MM.1S (cell line): ENCODE measurements around the gene HSP90B1.

Experiments
- DNase-seq: peaks from one replicate; pipeline ENCODE4 v3.0.0-alpha.2; 2015
- H2AFZ ChIP-seq: fragments of 300-600 bp; sonication (generic); 2 replicates; pipeline ENCODE4 v1.6.0; 2016; ENCODE audit warnings: antibody characterized with exemption, low read length
- H3F3A ChIP-seq: fragments of 300-600 bp; sonication (generic); 2 replicates; pipeline ENCODE4 v1.6.1; 2016; ENCODE audit warnings: mild to moderate bottlenecking, antibody characterized with exemption, low read length, moderate library complexity, mixed read lengths; ENCODE audit not compliant: insufficient read depth
- H3K27ac ChIP-seq: fragments of 300-600 bp; sonication (generic); 2 replicates; pipeline ENCODE4 v1.5.1; 2016; ENCODE audit warnings: mild to moderate bottlenecking, low read length
- H3K27me3 ChIP-seq: fragments of 300-600 bp; sonication (generic); replicated peaks from 2 replicates; pipeline ENCODE4 v1.6.0; 2016; ENCODE audit warnings: low read length; ENCODE audit not compliant: insufficient read depth
- H3K36me3 ChIP-seq: fragments of 300-600 bp; sonication (generic); replicated peaks from 2 replicates; pipeline ENCODE4 v1.6.1; 2016; ENCODE audit warnings: mild to moderate bottlenecking, low read length, mixed read lengths; ENCODE audit not compliant: insufficient read depth
- H3K4me1 ChIP-seq: fragments of 300-600 bp; sonication (generic); 2 replicates; pipeline ENCODE4 v1.6.1; 2016; ENCODE audit warnings: low read length, mixed read lengths
- H3K4me2 ChIP-seq: fragments of 300-600 bp; sonication (generic); 2 replicates; pipeline ENCODE4 v1.6.0; 2016; ENCODE audit warnings: low read depth, low read length
- H3K4me3 ChIP-seq: fragments of 300-600 bp; sonication (generic); 2 replicates; pipeline ENCODE4 v1.5.1; 2016; ENCODE audit warnings: low read length, mixed read lengths
- H3K79me2 ChIP-seq: fragments of 300-600 bp; sonication (generic); 2 replicates; pipeline ENCODE4 v1.6.1; 2016; ENCODE audit warnings: mixed run types, low read length, mixed read lengths
- H3K9ac ChIP-seq: fragments of 300-600 bp; sonication (generic); 2 replicates; pipeline ENCODE4 v1.6.1; 2016; ENCODE audit warnings: low read length, mixed read lengths
- H3K9me2 ChIP-seq: fragments of 300-600 bp; sonication (generic); replicated peaks from 2 replicates; pipeline ENCODE4 v1.6.1; 2016; ENCODE audit warnings: mild to moderate bottlenecking, low read length, mixed read lengths; ENCODE audit not compliant: insufficient read depth
- H3K9me3 ChIP-seq: fragments of 300-600 bp; sonication (generic); replicated peaks from 2 replicates; pipeline ENCODE4 v1.6.1; 2016; ENCODE audit warnings: mild to moderate bottlenecking, low read length, mixed read lengths; ENCODE audit not compliant: insufficient read depth
- H4K20me1 ChIP-seq: fragments of 300-600 bp; sonication (generic); 2 replicates; pipeline ENCODE4 v1.6.1; 2016; ENCODE audit warnings: mild to moderate bottlenecking, low read length, moderate library complexity, mixed read lengths; ENCODE audit not compliant: insufficient read depth
- CTCF ChIP-seq: fragments of 300-600 bp; sonication (generic); IDR thresholded peaks from 2 replicates; pipeline ENCODE4 v1.5.1; 2016; ENCODE audit warnings: antibody characterized with exemption, low read length, mixed read lengths
- EZH2 ChIP-seq: fragments of 300-600 bp; sonication (generic); optimal IDR thresholded peaks from 2 replicates; pipeline ENCODE3; 2017; ENCODE audit warnings: low read depth, mild to moderate bottlenecking, antibody characterized with exemption, low read length, mixed read lengths
- EZH2phosphoT487 ChIP-seq: fragments of 300-600 bp; sonication (generic); IDR thresholded peaks from 2 replicates; pipeline ENCODE4 v1.6.1; 2018; ENCODE audit warnings: antibody characterized with exemption, low read length

HSP90B1 gene

GRCh38 chr12:103897316-103897715 is 32.9 kb upstream of the HSP90B1 start:
- no peak for TF ChIP-seq CTCF
- TF ChIP-seq EZH2phosphoT487, result no peak
- no peak for TF ChIP-seq EZH2
- H3K27me3 ChIP-seq, result no peaks in the 10 kb centered on the region

GRCh38 chr12:103901518-103902173 is 28.6 kb upstream of the HSP90B1 start:
- peak overlapping the region; percentile 69 for H2AFZ ChIP-seq

More at GRCh38 chr12:103897316-103897715, 32.9 kb upstream of the HSP90B1 start:
- Histone ChIP-seq H2AFZ (no peak overlapping the region), H3K4me1 (peaks cover 17% of the 10 kb centered on the region), H3K27ac (no peak overlapping the region), H3K9me3 (no peaks in the 10 kb centered on the region), H3K79me2 (no peaks in the 10 kb centered on the region), H3K36me3 (no peaks in the 10 kb centered on the region), H3K9ac (no peak overlapping the region), H3K4me2 (no peak overlapping the region), H3F3A (peaks cover 12% of the 10 kb centered on the region), H4K20me1 (no peaks in the 10 kb centered on the region), H3K4me3 (no peak overlapping the region), H3K9me2 (no peaks in the 10 kb centered on the region)
- DNase-seq, result no peak

GRCh38 chr12:103903993-103904392 is 26.2 kb upstream of the HSP90B1 start:
- DNase-seq, result no peak
- no peaks in the 10 kb centered on the region for H3K36me3 ChIP-seq

More at GRCh38 chr12:103901518-103902173, 28.6 kb upstream of the HSP90B1 start:
- Histone ChIP-seq H3K27me3 (no peaks in the 10 kb centered on the region), H3K9ac (peak overlapping the region; percentile 65), H3K36me3 (no peaks in the 10 kb centered on the region), H3K4me3 (peak overlapping the region; percentile 52), H3K4me2 (peak overlapping the region; percentile 88), H3F3A (peaks cover 13% of the 10 kb centered on the region), H3K79me2 (no peaks in the 10 kb centered on the region), H3K9me2 (no peaks in the 10 kb centered on the region), H3K9me3 (no peaks in the 10 kb centered on the region), H3K27ac (peak overlapping the region; percentile 91), H4K20me1 (no peaks in the 10 kb centered on the region), H3K4me1 (peaks cover 26% of the 10 kb centered on the region)
- no peak for TF ChIP-seq EZH2
- no peak for TF ChIP-seq CTCF
- no peak for TF ChIP-seq EZH2phosphoT487
- DNase-seq, result peak; percentile 92

More at GRCh38 chr12:103903993-103904392, 26.2 kb upstream of the HSP90B1 start:
- Histone ChIP-seq H3K4me1 (peaks cover 32% of the 10 kb centered on the region), H3K79me2 (no peaks in the 10 kb centered on the region), H3K9ac (no peak overlapping the region), H3F3A (peaks cover 18% of the 10 kb centered on the region), H3K9me3 (no peaks in the 10 kb centered on the region), H3K9me2 (no peaks in the 10 kb centered on the region), H2AFZ (no peak overlapping the region), H3K27ac (no peak overlapping the region), H4K20me1 (no peaks in the 10 kb centered on the region), H3K27me3 (no peaks in the 10 kb centered on the region), H3K4me2 (no peak overlapping the region), H3K4me3 (no peak overlapping the region)
- TF ChIP-seq EZH2 (no peak), CTCF (no peak), EZH2phosphoT487 (no peak)
